ENCODE results near the gene TAS2R7.
"Not testable (repeated sequence)": the region's sequence is repeated elsewhere in the genome, so short reads cannot be mapped to it uniquely, and the experiment has no call there.

DNA sequence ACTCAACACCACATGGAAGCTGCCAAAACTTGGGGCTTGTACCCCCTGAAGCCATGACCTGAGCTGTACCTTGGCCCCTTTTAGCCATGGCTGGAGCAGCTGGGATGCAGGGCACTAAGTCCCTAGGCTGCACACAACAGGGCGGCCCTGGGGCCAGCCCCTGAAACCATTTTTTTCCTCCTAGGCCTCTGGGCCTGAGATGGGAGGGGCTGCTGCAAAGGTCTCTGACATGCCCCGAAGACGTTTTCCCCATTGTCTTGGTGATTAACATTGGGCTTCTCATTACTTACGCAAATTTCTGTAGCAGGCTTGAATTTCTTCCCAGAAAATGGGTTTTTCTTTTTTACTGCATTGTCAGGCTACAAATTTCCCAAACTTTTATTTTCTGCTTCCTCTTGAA lies 10.7 kb downstream of the TAS2R7 start:
- not testable (repeated sequence) for TF ChIP-seq POLR2AphosphoS5, POLR2A (IDR thresholded peaks at IDR 0.05; ENCODE audit: low read depth, low read length)
